Stimulated activated CD8-positive, alpha-beta memory T cell treated with anti-CD3 and anti-CD28 coated beads, Interleukin-15, amount 100 ng/mL, for 4 hours (primary cell): ENCODE results near the gene SLC24A4.

Experiments
- DNase-seq, 2 donors: peaks; one replicate each; pipeline ENCODE4 v3.0.0-alpha.2; 2020; ENCODE audit warnings: low read depth in 2 of 2

SLC24A4 gene

DNA sequence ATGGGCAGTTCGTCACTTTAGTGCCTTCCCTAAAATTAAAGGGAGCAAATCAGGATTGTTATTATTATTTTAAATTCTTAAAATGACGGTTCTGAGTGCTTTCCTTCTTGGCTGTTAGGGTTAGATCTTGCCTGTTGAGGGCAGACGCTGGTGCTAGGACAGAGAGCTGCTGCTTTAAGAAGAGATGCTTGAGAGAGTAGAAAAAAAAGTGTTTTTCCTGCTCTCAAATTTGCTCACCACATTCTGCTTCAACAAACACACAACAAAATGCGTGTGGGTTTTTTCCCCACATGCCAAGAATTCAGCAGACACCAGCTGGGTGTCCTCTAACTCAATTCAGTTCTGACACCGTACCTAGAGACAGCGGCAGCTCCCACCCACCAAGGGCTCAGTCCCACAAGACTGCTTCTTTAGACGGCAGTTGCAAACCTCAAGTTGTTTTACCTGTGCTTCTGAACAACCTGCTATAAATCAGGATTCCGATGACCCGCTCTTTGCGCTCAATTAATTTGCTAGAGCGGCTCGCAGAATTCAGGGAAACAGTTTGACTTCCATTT, 114.8 kb downstream of the SLC24A4 start:
- no peak for DNase-seq

DNA sequence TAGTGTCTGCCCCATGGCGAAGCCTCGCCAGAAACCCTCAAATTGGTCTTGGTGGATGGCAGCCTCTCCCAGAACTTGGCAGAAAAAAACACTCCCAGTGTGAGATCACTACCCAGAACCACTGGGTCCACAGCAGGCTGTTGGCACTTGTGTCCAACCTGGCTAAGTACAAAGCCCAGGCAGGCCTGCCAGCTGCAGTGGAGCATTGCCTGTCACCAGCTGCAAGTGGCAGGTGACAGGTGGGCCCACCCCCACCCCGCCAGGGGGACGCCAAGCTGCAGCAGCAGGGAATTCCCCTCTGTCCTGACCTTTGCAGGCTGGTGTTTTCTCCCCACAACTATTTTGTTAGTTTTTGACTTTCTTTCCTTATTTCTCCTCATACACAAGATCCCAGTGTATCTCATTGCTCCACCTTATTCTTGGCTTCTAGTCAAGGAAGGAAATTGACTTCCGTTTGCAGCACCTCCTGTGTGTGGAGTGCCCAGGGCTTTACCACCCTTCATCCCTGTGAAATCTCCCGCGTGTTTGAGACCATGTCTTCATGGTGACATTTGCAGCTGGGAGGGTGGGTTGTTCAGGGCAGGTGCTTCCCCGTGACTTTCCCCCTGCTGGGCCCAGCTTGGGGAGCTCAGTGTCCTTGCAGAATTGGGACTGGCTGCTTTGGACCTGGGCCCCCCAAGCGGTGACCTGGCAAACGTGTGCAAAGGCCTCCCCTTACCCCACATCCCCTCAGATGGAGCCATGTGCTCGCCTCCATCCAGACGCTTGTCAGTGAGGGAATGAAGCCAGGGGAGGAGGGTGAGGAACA, 116.8 kb downstream of the SLC24A4 start:
- DNase-seq, result no peak

- DNase-seq, result no peak
These were observed 117.5 kb downstream of the SLC24A4 start for GRCh38 chr14:92440345-92441003.

DNA sequence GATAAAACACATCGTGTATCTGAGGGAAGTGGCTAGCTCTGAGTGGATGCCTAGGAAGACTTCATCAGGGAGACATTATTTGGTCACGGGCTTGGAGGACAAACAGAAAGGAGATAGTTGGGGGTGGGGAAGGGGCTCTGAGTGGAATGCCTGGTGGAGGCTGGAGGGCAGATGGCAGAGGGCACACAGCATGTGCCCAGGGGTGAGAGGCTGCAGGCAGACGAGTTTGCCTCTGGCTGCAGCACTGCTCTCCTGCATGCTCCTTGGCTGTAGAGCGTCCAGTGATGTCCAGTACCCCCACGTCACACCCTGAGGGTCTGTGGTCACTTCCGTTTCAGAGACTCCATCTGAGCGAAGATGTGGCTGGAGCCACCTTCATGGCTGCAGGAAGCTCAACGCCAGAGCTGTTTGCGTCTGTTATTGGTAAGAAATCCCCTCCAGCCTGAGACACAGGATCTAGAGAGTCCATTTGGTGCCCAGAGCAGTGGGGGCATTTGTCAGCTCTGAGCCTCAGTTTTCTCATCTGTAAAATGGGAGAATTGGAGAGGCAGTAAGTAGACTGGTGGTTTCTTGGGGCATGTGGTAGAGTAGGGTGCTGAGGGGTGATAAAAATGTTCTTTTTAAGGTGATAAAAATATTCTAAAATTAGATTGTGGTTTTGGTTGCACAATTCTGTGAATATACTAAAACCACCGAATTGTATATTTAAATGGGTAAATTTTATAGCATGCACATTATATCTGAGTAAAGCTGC, 119.0 kb downstream of the SLC24A4 start:
- no peak for DNase-seq

GRCh38 chr14:92443167-92443566, 120.2 kb downstream of the SLC24A4 start:
- DNase-seq, result no peak

- DNase-seq, result no peak
These were observed 120.8 kb downstream of the SLC24A4 start for GRCh38 chr14:92443741-92444140.

DNA sequence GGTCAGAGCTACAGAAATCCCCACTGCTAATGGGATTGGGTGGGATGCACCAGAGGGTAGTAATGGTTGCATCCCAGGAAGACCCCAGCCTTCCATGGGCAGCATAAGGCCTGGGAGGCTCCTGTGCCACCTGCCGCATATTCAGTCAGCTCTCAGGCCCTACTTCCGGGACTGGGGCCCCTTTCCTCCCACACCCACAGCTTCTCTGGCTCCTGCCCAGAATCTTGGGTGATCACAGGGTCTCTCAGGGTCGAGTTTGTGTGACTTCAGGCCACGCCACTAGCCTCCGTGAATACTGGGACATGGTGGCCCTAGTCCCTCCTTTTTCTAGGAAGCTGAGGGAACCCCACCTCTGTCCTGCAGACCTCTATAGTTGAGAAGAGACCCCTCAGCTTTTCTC, 123.8 kb downstream of the SLC24A4 start:
- no peak for DNase-seq

GRCh38 chr14:92447416-92448197, 124.6 kb downstream of the SLC24A4 start:
- DNase-seq, result no peak

GRCh38 chr14:92448786-92449185, 125.8 kb downstream of the SLC24A4 start:
- no peak for DNase-seq

DNA sequence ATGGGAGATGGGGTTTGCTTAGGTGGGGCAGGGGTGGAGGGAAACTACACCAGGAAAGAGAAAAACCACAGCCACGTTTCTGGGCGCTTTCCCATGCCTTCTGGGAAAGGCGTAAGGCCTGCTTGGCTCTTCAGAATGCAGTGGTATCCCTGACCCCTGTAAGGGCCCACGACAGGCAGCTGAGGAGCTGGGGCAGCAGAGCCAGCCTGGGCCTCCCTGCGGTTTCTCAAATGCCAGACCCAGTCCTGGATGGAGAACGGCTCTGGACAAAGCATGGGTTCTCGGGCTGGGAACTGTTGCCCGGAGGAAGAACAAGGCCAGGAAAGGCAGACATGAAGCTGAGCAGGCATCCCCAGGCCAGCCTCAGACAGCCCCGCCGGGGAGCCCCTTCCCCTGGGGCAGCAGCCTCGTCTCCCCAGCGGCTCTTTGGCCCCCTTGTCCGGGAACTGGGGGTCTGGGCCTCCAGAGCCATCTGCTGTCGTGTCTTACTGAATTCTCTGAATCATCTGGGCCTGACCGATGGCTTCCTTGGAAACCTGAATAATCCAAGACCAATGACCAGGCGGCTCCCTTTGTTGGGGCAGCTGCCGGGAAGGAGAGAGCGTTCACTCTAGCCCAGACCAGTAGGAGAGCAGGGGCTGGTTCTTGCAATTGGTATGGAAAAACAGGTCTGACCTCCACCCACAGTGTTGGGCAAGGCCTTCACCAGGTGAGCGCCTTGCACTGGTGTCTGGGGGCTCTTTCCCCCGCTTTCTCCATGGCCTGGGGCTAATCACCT, 126.6 kb downstream of the SLC24A4 start:
- no peak for DNase-seq

- no peak for DNase-seq
These were observed 127.5 kb downstream of the SLC24A4 start for GRCh38 chr14:92450351-92451070.

DNA sequence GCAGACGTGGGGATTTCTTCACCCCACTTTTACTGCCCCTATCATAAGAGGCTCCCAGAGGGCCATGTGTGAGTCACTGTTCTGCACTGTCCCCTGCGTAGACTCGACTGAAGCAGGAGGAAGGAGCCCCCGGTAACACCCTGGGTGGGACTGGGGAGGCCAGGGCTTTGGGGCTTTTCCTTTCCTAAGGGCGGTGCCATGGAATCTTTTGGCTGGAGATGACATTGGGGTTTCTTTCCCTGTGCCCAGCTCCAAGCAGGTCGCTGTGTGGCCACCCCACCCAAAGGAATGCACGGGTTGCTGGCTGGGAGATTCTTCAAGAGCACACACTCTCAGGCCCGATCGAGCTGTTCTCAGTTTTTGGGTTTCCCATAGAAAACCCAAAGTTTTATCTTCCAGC, 128.3 kb downstream of the SLC24A4 start:
- DNase-seq, result no peak

DNA sequence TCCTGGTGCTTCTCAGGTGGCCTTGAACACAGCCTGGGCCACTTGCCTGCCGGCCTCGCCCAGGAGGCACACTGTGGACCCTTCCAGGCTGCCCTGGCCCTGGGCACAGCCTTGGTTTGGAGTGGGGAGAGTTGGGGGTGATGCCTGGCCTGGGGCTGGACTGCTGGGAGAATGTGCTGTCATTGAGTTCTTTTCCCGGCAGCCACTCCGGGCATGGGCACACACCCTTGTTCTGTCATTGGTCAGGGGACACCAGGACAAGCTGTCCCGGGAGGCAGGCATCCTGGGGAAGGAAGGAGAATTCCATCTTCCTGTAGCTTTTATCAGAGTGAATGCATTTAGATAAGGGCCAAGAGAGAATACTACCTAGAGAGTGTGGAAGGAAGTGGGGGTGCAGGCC, 128.8 kb downstream of the SLC24A4 start:
- DNase-seq, result no peak

GRCh38 chr14:92452471-92452870, 129.5 kb downstream of the SLC24A4 start:
- no peak for DNase-seq

DNA sequence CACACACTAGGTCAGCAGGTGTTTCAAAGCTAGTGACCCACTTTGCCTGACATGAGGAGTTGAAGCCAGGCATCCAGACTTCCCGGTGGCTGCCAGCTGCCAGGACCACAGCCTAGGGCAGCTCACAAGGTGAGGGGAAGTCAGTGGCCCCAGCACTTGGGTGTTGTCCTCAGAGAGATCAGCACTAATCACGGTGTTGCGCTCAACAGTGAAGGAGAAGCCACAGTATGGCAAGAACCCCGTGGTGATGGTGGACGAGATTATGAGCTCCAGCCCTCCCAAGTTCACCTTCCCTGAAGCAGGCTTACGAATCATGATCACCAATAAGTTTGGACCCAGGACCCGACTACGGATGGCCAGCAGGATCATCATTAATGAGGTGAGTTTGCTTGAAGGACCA, 130.7 kb downstream of the SLC24A4 start:
- no peak for DNase-seq

GRCh38 chr14:92455231-92455630, 132.3 kb downstream of the SLC24A4 start:
- no peak for DNase-seq

DNA sequence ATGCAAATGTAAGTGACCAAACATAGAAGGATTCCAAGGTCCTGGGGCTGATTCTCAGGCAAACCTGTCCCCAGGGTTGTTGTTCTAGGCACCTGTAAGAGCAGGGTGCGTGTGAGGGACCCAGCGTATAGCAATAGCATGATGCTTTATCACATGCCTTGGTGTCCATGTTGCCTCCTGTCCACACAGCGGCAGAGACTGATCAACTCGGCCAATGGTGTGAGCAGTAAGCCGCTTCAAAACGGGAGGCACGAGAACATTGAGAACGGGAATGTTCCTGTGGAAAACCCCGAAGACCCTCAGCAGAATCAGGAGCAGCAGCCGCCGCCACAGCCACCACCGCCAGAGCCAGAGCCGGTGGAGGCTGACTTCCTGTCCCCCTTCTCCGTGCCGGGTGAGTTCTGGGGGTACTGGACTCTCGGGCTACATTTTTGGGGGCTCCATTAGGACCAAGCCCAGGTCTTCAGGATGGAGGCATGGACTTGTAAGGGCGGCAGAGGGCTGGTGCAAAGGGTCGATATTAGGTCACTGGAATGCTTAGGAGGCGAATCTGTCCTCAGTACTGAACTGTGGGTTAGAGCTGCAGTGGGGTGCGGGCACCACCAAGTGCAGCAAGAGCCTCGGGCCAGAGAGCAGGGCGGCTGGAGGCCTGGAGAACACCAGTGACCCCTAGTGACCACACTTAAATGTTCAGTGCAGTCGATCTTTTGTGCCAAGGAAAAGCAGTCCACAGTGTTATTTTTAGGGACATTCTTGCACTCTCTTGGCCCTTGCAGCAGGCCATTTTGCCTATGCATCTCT, 133.4 kb downstream of the SLC24A4 start:
- DNase-seq, result no peak

DNA sequence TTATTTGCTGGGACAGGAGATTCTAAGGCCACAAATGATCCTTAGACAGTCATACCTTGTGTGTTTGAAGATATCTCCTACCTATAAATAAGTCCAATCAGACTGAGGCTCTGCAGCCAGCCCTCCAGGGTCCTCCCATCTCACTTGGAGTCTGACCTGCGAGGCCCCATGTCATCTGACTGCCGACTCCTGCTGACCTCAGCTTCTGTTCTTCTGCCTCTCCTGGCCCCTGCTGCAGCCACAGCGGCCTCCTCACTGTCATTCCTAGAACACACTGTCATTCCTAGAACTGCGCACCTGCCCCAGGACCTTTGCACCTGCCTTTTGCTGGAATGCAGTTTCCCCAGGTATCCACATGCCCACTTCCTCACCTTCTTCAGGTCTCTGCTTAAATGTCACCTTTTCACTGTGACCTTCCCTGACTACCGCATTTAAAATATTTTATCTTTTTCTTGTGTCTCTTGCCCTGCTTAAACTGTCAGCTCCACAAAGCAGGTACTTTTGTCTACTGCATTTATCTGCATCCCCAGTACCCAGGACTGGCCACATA, 134.1 kb downstream of the SLC24A4 start:
- no peak for DNase-seq
